H7 (cell line): Measurements from ENCODE around the gene DNM3. TPM values are rescaled to one million over a fixed set of nuclear protein-coding genes. Genes with fewer than 3 reads are reported as not detected.
A peak's percentile ranks its signal among the peaks of the same experiment; 100 is the strongest.
"Not testable (repeated sequence)": the region's sequence is repeated elsewhere in the genome, so short reads cannot be mapped to it uniquely, and the experiment has no call there.

ENCODE experiments used
- DNase-seq: peaks from one replicate; pipeline ENCODE4 v3.0.0; 2012
- H3K27me3 ChIP-seq: 2 replicates; pipeline ENCODE4 v1.6.0; 2011; ENCODE audit warnings: mild to moderate bottlenecking, low read length; ENCODE audit not compliant: control insufficient read depth, insufficient read depth
- H3K36me3 ChIP-seq: replicated peaks from 2 replicates; pipeline ENCODE4 v1.5.1; 2011; ENCODE audit warnings: low read length; ENCODE audit not compliant: control insufficient read depth, insufficient read depth
- H3K4me3 ChIP-seq: 2 replicates; pipeline ENCODE4 v1.5.1; 2011; ENCODE audit warnings: low read depth, mild to moderate bottlenecking, control low read depth, low read length, moderate library complexity; ENCODE audit not compliant: insufficient read depth
- total RNA-seq: library from RNA; depleted of rRNA; stranded (reverse); fragments of >200 nt; shearing (Covaris generic); gene quantifications from 2 replicates; pipeline ENCODE4 v1.2.3, GENCODE V29; 2014

The DNM3 gene
- total RNA-seq, 1 experiment from 2014 or later: 0.73 TPM

DNA sequence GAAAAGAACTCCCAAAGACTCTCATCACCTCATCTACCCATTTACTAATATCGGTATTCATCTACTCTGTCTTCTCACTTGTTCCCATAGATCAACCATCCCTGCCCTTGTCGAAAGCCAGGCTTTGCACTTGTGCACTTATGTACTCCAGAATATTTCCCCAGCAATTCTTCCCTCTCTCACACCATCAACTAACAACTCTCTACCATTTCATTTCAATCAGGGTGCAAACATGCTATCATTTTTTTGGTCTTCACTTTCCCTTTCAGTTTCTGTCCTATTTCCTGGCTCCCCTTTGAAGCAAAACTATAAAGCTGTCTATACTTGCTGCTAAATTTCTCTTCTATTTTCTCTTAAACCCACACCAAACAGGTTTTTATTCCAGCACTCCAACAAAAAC lies 585.9 kb downstream of the DNM3 start:
- no peak for DNase-seq
- Histone ChIP-seq H3K27me3 (no peaks in the 10 kb centered on the region), H3K4me3 (no peak overlapping the region), H3K36me3 (no peaks in the 10 kb centered on the region)

DNA sequence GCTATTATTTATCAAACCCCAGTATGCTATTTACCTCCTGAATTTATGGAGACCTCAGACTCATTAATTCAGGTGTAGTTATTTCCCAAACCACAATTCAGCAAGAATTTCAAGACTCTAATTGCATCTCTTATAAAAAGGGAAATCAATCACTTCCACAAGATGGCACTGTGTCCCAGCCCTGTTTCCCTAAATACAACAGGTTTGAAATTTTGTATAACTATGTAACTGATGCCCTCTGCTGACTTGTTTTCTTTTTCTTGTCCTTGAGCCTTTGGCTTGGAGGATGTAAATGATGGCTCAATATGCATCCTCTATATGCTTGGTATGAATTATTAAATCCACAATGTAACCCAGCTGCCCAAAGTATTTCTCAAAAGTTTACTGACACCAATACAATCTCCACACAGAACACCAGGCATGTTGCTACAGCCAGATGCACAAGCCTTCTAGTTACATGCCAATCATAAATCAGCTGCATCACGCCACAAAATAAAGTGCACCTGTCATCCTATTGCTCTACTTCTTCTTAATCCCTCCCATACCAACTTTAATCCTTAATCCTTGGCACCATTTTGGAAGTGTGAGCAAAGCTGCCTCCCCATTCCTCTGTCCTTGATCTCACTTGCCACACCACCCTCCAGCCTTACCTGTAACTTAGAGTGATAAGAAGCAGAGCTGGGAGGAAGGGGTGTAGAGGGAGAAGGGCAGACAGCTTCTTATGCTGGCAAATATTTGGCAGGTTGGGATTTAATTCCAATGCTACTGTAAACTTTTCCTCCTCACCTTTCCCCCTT lies 588.2 kb downstream of the DNM3 start:
- H3K36me3 ChIP-seq: no peaks in the 10 kb centered on the region
- no peak overlapping the region for H3K4me3 ChIP-seq
- DNase-seq: peak; percentile 38
- no peaks in the 10 kb centered on the region for H3K27me3 ChIP-seq

DNA sequence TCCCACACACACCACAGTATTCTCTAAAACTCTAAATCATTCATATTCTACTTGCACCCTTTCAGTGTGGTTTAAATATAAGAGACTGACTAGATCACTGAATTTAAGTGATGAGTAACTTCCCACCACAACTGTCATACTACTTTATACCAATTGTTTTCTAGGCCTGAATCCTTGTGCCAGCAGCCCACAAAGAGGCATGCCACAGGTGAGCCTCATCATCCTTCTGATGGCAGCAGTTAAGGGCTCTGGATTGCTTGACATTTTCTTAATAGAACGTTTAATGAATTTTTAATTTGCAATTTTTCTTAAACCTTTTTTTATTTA lies 588.8 kb downstream of the DNM3 start:
- H3K27me3 ChIP-seq: no peaks in the 10 kb centered on the region
- no peak for DNase-seq
- no peaks in the 10 kb centered on the region for H3K36me3 ChIP-seq
- H3K4me3 ChIP-seq: no peak overlapping the region

DNA sequence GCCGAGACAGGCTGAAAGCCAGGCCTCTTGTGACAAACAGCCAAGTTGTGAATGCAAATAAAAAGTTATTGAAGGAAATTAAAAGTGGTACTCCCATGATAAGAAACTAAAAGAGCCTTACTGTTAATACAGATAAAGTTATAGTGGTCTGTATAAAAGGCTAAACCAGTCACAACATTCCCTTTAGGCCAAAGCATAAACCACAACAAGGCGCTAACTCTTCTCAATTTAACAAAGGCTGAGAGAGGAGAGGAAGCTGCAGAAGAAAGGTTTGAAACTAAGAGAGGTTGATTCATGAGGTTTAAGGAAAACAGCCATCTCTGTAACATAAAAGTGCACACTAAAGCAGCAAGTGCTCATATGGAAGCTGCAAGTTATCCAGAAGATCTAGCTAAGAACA lies 589.9 kb downstream of the DNM3 start:
- no peaks in the 10 kb centered on the region for H3K36me3 ChIP-seq
- H3K27me3 ChIP-seq: no peaks in the 10 kb centered on the region
- DNase-seq: no peak
- no peak overlapping the region for H3K4me3 ChIP-seq

DNA sequence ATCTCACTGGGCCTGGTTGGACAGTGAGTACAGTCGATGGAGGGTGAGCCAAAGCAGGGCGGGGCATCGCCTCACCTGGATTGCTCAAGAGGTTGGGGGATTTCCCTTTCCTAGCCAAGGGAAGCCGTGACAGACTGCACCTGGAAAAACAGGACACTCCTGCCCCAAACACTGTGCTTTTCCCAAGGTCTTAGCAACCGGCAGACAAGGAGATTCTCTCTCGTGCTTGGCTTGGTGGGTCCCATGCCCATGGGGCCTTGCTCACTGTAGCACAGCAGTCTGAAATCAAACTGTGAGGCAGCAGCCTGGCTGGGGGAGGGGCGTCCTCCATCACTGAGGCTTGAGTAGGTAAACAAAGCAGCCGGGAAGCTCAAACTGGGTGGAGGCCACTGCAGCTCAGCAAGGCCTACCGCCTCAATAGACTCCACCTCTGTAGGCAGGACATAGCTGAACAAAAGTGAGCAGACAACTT lies 590.5 kb downstream of the DNM3 start:
- no peak for DNase-seq
- Histone ChIP-seq H3K36me3 (no peaks in the 10 kb centered on the region), H3K27me3 (no peaks in the 10 kb centered on the region), H3K4me3 (no peak overlapping the region)

DNA sequence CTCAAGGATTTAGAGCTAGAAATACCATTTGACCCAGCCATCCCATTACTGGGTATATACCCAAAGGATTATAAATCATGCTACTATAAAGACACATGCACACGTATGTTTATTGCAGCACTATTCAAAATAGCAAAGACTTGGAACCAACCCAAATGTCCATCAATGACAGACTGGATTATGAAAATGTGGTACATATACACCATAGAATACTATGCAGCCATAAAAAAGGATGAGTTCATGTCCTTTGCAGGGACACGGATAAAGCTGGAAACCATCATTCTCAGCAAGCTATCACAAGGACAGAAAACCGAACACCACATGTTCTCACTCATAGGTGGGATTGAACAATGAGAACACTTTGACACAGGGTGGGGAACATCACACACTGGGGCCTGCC lies 595.9 kb downstream of the DNM3 start:
- H3K36me3 ChIP-seq, DNase-seq, H3K27me3 ChIP-seq, H3K4me3 ChIP-seq: not testable (repeated sequence)

DNA sequence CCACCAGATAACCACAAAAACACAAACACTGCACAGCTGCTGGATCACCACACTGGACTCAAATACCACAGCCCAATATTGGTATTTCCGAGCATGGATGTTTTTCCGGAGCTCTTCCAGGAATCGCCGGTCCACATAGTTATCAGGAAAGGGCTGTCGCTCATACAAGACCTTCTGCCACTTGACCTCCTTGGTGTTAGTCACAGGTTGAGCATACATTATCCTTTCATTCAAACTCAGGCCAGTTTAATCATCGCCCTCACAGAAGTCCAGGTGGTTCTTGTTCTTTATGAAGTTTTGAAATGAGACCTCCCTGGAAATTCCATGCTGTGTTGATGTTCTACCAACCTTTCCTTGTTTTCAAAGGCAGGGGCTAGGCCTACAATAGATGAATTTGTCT lies 601.1 kb downstream of the DNM3 start:
- Histone ChIP-seq H3K27me3 (no peaks in the 10 kb centered on the region), H3K4me3 (no peak overlapping the region), H3K36me3 (peaks cover 3% of the 10 kb centered on the region; the same call in 1 of the 2 replicates)
- DNase-seq: no peak

DNA sequence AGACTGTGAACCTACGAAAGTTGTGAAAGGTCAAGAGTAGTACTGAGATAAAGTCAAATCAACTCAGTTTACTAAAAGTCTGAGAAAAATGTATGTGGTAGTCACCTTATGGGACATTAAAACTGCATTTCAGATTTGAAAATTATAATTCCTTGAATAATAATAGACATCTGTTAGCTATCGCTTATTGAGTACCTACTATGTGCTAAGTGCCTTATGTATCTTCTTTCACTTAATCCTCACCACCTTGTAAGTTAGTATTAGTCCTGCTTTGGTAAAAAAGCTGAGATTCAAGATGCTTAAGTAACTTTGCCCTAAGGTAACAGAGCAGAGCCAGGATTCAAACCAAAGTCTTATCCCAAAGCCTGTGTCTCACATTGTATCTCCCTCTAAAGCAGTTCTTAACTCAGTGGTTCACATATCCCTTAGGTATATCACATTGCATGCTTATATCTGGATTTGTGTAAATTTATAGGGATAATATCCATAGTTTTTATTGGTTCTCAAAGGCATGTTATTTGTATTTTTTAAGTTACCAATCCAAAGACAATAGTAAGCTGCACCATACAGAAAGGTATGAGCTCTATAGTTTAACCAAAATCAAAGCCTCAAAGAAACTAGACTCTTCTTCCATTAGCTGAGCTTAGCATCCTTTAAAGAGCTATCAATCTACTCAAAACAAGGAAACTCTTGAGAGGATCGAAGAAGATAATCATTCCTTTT lies 601.7 kb downstream of the DNM3 start:
- no peak for DNase-seq
- peaks cover 3% of the 10 kb centered on the region; the same call in 1 of the 2 replicates for H3K36me3 ChIP-seq
- no peaks in the 10 kb centered on the region for H3K27me3 ChIP-seq
- peak overlapping the region; percentile 86 for H3K4me3 ChIP-seq

DNA sequence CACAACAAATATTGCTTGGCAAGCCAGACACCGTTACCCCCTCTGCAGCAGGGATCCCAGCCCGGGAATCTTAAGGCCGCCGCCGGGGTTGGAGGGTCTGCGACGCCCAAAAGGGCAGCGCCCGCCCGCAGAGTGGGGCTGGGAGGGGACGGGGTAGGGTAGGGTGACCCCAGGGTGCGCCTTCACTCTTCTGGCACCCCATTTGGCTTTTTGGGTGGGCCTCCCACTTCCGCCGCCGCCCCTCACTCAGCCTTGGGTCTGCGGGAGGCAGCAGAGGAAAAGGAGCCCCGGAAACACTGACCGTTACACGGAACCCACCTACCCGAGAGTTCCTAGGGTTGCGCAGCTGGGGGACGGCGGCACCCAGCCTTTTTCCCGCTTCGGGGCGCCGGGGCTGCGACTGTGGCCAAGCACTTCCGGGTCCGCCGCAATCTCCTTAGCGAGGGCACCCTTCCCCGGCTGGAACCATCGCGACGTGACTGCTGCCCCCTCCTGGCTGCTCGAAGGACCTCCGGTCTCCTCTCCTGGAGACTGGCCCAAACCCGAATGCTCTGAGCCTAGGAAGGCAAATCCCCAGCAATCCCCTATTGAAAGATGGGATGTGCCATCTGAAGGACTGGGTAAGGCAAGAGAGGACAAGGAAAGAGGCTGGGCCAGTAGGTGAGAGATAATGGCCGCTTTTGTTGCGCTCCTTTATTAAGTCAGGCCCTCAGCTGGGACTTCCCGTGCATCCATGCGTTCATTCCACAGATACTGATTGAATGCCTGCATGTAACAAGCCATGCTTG lies 602.6 kb downstream of the DNM3 start, which contains the start of gene PIGC:
Gene PIGC (minus strand): TSS at position 404 of the 788 bp plus-strand sequence. CDS start 1,447 bp downstream, outside the sequence.
- Histone ChIP-seq H3K36me3 (peaks cover 3% of the 10 kb centered on the region; the same call in 1 of the 2 replicates), H3K4me3 (peak within 1 kb of the TSS; percentile 86), H3K27me3 (no peaks in the 10 kb centered on the region)
- peak; percentile 90 for DNase-seq

DNA sequence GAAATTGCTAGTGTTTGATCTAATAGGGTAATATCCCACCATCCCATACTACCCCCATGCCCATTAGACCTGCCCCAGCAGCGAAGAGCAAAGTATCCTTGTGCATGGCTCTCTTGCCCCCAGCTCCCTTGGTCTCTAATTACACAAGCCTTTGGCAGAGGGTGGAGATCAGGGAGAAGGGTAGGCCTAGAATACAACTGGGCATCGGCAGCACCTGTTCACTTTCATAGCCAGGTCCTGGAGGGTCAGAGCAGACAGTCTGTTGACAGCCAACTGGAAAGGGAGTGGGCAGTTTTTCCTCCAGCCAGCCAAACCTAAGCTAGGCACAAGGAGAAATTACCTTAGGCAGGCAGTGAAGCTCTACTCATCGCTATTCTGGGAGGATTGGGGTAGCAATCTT lies 605.2 kb downstream of the DNM3 start:
- H3K36me3 ChIP-seq: peaks cover 3% of the 10 kb centered on the region; the same call in 1 of the 2 replicates
- no peak for DNase-seq
- H3K27me3 ChIP-seq: no peaks in the 10 kb centered on the region
- H3K4me3 ChIP-seq: no peak overlapping the region

DNA sequence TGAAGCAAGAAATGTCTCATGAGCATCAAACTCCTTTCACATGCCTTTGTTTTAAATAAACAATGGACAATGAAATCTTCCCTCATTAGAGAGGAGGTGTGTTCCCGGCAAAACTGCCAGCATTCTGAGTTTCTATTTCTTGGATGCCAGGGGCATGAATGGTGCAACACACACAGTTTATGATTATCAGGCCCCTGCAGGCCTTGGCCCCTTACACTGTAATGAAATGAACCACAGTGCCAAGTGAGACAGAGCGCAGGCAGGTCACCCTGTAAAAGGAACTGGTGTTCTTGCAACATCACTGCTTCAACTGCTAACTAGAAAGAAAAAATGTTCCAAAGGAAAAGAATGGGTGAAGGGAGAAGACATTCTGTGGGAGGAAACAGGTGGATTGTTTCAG lies 606.3 kb downstream of the DNM3 start:
- no peak for DNase-seq
- Histone ChIP-seq H3K27me3 (no peaks in the 10 kb centered on the region), H3K36me3 (no peaks in the 10 kb centered on the region), H3K4me3 (no peak overlapping the region)

DNA sequence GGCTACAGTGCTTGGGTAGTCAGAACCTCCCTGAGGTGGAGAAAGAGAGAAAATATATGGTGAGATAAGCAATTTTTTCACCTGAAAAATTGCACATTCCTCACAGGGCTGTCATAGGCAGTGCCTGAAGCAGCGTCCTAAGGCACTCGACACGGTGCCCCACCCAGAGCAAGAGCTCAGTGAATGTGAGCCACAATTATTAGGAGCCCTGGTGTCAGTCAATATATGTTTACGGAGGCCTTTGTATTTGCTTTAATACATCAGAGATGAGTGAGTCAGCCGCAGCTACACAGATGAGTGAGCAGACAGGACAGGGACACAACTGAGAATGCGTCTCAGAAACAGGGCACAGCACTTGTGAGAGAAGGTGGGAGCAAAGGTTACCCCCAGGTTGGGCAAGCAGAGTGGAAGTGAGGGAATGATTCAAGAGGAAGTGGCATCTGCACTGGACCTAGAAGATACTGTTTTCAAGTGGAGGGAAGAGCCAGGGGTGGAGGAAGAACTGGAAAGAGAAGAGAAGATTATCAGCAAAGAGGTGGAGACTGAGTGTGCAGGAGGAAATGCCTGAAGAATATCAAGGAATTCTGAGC lies 607.8 kb downstream of the DNM3 start:
- DNase-seq: no peak
- no peaks in the 10 kb centered on the region for H3K27me3 ChIP-seq
- no peaks in the 10 kb centered on the region for H3K36me3 ChIP-seq
- H3K4me3 ChIP-seq: no peak overlapping the region

DNA sequence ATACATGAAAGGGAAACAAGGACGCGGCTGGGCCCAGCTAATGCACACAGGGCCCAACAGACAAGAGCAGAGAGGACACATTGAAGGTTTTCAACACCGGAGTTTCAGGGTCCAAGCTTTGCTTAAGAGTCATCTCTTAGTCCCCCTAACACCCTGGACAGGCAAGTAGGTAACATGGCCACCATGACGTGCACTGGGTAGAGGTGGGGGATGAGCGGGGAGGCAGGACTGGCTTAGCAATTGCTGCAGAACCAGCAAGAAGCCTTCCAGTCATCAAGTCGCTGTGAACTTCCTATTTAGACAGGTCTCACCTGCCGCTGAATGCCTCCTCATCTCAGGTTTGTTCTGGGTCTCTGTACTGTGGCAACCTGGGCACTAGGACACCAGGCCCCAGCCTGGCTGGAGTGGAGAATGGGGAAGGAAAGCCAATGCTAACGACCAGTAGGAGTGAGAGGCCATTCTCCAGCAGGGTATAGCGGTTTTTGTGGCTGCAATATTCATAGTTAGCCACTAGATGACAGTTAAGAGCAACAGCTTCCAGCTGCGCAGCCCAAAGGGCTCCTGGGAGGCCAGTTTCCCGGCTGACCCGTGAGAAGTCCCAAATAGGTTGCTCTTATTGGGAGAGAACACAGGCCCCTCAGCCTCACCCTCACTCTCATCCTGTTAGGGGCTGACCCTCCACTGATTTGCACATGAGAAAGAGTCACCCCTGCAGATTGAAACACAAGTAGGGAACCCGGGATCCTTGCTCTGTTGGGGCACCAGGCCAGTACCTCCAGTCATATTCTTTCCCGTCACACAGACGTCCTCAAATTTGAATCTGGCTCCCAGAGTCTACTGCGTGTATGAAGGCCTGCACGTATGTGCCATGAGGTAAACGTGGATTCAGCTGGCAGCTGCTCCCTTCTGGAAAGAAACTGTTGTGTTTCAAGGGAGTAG lies 608.6 kb downstream of the DNM3 start:
- H3K27me3 ChIP-seq: no peaks in the 10 kb centered on the region
- no peaks in the 10 kb centered on the region for H3K36me3 ChIP-seq
- DNase-seq: peak; percentile 65
- H3K4me3 ChIP-seq: no peak overlapping the region
